HL-60/S4 treated with retinoic acid at 250 ng/mL for 4 days and 3 days (cell line): ENCODE data around the gene RSPRY1.

Source experiments
- in situ Hi-C: fragments of 300-500 bp; cut with MboI; formaldehyde crosslinking; loops from 2 replicates; pipeline ENCODE4 v1.7.0; 2022; ENCODE audit warnings: low sequenced_read_pairs

The RSPRY1 gene

GRCh38 chr16:57289391-57290257 lies 103.5 kb downstream of the RSPRY1 start:
- in situ Hi-C loops, result no loop called here
